VCaP (cell line): Measurements from ENCODE around the gene AFTPH.
A peak's percentile ranks its signal among the peaks of the same experiment; 100 is the strongest.

ENCODE experiments used
- H3K27ac ChIP-seq: fragments of 450-650 bp; 2 replicates; pipeline ENCODE4 v1.5.1; 2017
- CTCF ChIP-seq: fragments of 450-650 bp; conservative IDR thresholded peaks from 2 replicates; pipeline ENCODE4 v1.5.1; 2017; ENCODE audit warnings: mild to moderate bottlenecking, moderate library complexity

AFTPH gene

GRCh38 chr2:64581018-64581417 is 56.9 kb downstream of the AFTPH start:
- no peak for TF ChIP-seq CTCF
- H3K27ac ChIP-seq, result no peak overlapping the region

- TF ChIP-seq CTCF, result no peak
- H3K27ac ChIP-seq, result no peak overlapping the region
Measured at GRCh38 chr2:64581777-64582539, 57.8 kb downstream of the AFTPH start.

GRCh38 chr2:64582774-64583340 is 58.7 kb downstream of the AFTPH start:
- TF ChIP-seq CTCF, result no peak
- no peak overlapping the region for H3K27ac ChIP-seq

GRCh38 chr2:64586054-64586453 is 61.9 kb downstream of the AFTPH start:
- peak overlapping the region; percentile 47 for H3K27ac ChIP-seq
- TF ChIP-seq CTCF, result no peak

GRCh38 chr2:64586883-64587481 is 62.9 kb downstream of the AFTPH start:
- TF ChIP-seq CTCF, result peak; percentile 83
- H3K27ac ChIP-seq, result no peak overlapping the region

- TF ChIP-seq CTCF, result no peak
- H3K27ac ChIP-seq, result no peak overlapping the region
Measured at GRCh38 chr2:64587561-64587960, 63.4 kb downstream of the AFTPH start.

- no peak overlapping the region for H3K27ac ChIP-seq
- TF ChIP-seq CTCF, result no peak
Measured at GRCh38 chr2:64591188-64591587, 67.1 kb downstream of the AFTPH start.
